Endometrial microvascular endothelial cells (primary cell): ENCODE measurements around the gene MTERF2. TPM values are rescaled to one million over a fixed set of nuclear protein-coding genes. Genes with fewer than 3 reads are reported as not detected.

Experiments
- in situ Hi-C: cut with HindIII; loops from 2 replicates; pipeline ENCODE4 v1.10.0; 2017; ENCODE audit warnings: low sequenced_read_pairs, low pct_unique_long_range_greater_than_20kb; ENCODE audit errors: inconsistent ontology term
- total RNA-seq: library from RNA; depleted of rRNA; stranded (reverse); fragments of >200 nt; gene quantifications from one replicate; pipeline ENCODE4 v1.2.3, GENCODE V29; 2015; ENCODE audit errors: inconsistent ontology term

The MTERF2 gene
- total RNA-seq, 1 donor from 2014 or later, result 10.6 TPM

DNA sequence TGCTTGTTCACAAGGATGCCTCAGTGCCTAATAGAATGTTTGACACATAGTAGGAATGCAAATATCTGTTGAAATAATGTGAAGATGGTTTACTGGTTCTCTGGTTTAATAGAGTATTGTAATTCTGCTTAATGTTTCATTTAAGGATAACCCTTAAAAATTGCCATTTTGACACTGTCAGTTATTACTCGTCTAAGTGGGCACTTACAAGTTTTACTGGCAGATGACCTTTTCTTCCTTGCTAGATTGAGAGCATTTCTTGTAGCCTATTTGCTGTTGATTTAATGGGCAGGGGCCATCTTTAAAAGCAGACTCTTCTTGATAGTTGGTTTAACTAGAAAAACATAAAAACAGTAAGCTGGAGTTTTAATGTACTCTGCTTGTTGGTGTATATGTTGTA, 29.4 kb downstream of the MTERF2 start:
- in situ Hi-C loops, result no loop called here

- in situ Hi-C loops, result no loop called here
Observed at GRCh38 chr12:106956048-106956578, 30.8 kb downstream of the MTERF2 start.

- in situ Hi-C loops, result no loop called here
Observed at GRCh38 chr12:106955377-106956047, 31.4 kb downstream of the MTERF2 start, which contains the start of gene TMEM263. Gene TMEM263 (plus strand): TSS chr12:106955907. CDS start chr12:106967117, 11,210 bp downstream.

- in situ Hi-C loops, result no loop called here
Observed at GRCh38 chr12:106954462-106955376, 32.2 kb downstream of the MTERF2 start.

DNA sequence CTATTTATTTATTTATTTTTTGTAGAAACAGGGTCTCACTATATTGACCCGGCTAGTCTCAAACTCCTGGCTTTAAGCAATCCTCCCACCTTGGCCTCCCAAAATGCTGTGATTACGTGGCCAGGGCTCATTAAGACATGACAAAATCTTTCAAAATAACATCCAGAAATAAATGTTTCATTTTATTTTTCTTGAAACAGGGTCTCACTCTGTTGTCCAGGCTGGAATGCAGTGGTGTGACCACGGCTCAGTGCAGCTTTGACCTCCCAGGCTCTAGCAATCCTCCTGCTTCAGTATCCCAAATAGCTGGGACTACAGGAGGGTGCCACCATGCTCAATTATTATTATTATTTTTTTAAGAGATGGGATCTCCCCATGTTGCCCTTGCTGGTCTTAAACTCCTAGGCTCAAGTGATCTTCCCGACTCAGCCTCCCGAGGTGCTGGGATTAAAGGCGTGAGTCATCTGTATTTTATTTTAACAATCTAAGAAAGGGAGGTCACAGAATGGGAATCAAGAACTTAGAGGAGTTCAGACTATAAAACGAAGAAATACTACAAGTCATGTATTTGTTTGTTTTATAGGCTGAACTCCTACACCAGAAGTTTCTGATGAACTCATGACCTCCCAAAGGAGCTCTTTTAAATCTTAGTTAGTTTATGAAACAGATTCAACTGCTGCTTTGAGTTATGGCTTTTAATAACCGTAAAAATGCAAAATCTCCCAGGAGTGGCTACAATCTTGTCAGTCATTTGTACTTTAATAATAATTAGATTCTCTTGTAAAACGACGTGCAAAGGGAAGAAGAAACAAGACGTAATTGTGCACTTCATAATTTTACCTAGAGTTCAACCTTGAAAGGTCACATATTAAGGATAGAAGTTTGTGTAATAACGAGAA, 33.3 kb downstream of the MTERF2 start:
- in situ Hi-C loops, result no loop called here

DNA sequence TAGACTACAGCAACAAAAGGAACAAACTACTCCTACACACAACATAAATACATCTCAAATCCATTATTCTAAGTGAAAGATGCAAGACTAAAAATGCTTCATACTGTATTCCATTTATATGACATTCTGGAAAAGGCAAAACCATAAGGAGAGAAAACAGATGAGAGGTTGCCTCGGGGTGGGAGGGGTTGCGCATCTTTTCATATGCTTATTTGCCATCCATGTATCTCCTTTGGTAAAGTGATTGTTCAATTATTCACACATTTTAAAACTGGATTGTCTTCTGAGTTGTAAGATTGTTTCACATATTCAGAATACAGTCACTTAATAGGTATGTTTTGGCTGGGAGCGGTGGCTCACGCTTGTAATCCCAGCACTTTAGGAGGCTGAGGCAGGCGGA, 36.4 kb downstream of the MTERF2 start:
- in situ Hi-C loops, result no loop called here

- in situ Hi-C loops, result no loop called here
Observed at GRCh38 chr12:106947461-106947860, 39.5 kb downstream of the MTERF2 start.

DNA sequence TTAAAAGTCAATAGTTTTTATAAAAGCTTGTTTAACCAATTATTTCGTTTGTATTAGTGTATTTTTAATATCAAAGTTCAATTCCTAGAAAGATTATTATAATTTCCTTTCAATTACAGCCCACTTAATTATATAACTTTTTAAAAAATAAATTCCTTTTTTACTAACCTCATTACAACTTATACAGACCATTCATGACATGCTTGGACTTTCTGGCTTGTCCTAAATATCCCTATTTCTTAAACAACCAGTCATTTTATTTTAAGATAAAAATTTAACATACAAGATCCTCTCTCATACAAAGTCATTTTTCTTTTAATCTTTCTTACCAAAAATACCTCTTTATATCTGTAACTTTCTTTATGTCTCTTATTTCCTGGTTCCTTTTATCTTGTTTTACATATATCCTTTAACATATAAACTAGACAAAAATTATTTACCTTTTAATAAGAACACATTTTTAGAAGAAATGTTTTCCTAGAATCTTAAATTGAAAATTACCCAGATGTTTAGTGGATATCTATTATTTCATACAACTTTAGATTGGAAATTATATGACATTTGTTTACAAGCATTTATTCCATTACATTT, 41.6 kb downstream of the MTERF2 start:
- in situ Hi-C loops, result no loop called here

DNA sequence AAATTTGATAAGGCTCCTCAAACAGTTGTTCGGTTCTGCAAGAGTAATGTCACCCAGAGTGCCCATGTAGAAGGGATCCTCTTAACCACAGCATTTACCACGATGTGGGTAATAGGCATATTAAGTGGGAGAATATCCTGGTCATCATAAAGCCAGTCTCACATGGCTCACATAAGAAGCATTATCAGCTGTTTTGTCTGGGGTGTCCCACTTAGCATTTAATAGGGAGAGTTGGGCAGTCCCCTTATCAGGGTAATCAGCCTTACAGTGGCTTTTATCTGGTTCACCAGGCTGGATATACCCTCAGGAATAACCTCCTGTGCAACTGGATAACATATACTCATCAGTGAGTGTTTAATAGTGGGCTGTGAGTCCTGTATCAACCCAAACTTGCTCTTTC, 44.2 kb downstream of the MTERF2 start:
- in situ Hi-C loops, result no loop called here

DNA sequence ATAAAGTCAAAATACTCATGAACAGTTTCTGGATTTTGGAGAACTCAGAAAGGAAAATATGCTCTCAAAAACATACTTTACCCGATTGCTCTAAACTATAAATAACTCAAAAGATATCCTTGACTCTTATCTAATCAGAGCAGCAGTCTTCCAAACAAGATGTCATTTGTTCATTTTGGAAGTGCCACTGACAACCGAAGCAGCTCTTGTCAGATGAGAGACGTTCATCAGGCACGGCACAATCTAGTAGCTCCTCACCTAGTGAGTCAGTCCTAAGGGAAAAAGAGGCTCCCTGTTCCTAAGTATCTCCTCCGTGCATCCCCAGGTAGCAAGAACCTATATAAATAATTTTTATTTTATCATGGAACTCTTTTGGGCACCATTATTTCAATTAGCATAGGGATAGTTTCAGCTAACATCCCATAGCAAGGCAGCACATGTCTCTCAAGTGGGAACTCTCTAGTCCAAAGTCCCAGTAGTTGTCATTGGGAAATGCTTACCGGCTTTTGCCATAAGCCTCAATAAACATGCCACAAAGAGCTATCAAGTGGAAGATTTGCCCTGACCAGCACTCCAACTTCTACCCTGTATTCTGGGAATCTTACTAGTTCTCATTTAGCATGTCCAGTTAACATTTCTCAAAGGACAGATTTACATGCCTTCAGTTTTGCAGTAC, 45.3 kb downstream of the MTERF2 start:
- in situ Hi-C loops, result no loop called here

GRCh38 chr12:106934277-106934676, 52.7 kb downstream of the MTERF2 start:
- in situ Hi-C loops, result no loop called here

Other genes with a start within 250 kb of the MTERF2 start
- gene RIC8B, start 212.5 kb downstream of the MTERF2 start, total RNA-seq, result 8.4 TPM
- 57.8 TPM for gene TMEM263, start 31.2 kb downstream of the MTERF2 start, total RNA-seq
- 18.4 TPM for gene CRY1, start 106.4 kb upstream of the MTERF2 start, total RNA-seq